Tongue (tissue), 2 donors: ENCODE results near the gene UAP1L1. TPM values are rescaled to one million over a fixed set of nuclear protein-coding genes. Genes with fewer than 3 reads are reported as not detected.
A peak's percentile ranks its signal among the peaks of the same experiment; 100 is the strongest.
"Not testable (repeated sequence)": the region's sequence is repeated elsewhere in the genome, so short reads cannot be mapped to it uniquely, and the experiment has no call there.

Experiments used
- DNase-seq: peaks from one replicate; pipeline ENCODE4 v3.0.0-alpha.2; 2015
- total RNA-seq: library from RNA; depleted of rRNA; stranded (reverse); fragments of >200 nt; gene quantifications from one replicate; pipeline ENCODE4 v1.2.3, GENCODE V29; 2014

The UAP1L1 gene
- total RNA-seq, 1 donor from 2014 or later, result 3.2 TPM

GRCh38 chr9:137056739-137057415 lies 20.4 kb upstream of the UAP1L1 start:
- peak; percentile 75 for DNase-seq

DNA sequence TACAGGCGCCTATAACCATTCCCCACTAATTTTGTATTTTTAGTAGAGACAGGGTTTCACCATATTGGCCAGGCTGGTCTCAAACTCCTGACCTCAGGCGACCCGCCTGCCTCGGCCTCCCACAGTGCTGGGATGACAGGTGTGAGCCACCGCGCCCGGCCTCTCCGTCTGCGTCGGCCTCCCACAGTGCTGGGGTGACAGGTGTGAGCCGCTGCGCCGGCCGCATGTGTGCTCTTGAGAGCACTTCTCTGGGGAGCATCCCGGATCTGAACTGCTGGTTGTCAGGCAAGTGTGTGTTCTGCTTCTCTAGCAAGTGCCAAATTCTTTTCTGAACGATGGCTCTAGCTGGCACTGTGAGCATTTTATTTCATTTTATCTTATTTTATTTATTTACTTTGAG lies 19.8 kb upstream of the UAP1L1 start:
- peak; percentile 71 for DNase-seq

DNA sequence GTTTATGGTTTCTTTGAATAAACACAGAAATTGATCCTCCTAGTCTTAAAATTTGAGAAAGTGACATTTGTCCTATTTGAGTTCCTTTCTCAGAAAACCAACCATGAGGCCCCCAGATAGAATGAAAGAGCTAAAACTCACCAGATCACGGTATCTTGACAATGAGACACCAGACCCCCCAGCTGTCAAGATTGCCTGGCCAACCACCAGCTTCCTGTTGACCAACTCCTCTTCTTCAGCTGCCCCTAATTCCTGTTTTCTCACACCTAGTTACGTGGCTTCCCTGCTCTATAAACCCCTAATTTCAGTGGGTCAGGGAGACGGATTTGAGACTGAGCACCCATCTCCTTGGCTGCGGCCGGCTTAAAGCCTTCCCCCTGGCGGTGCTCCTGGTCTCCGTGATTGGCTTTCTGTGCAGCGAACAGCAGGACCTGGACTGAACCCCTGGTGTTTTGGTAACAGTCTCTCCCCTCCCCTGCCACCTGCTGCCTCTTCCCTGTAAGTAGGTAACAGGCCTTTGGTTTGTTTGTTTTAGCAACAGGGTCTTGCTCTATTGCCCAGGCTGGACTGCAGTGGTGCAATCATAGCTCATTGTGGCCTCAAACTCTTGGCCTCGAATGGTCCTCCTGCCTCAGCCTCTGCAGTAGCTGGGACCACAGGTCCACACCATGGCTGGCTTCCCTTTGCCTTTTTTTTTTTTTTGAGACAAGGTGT lies 18.6 kb upstream of the UAP1L1 start:
- no peak for DNase-seq

GRCh38 chr9:137062384-137062783 lies 14.9 kb upstream of the UAP1L1 start:
- DNase-seq, result no peak

- DNase-seq, result not testable (repeated sequence)
Observed at GRCh38 chr9:137062798-137063197, 14.5 kb upstream of the UAP1L1 start.

DNA sequence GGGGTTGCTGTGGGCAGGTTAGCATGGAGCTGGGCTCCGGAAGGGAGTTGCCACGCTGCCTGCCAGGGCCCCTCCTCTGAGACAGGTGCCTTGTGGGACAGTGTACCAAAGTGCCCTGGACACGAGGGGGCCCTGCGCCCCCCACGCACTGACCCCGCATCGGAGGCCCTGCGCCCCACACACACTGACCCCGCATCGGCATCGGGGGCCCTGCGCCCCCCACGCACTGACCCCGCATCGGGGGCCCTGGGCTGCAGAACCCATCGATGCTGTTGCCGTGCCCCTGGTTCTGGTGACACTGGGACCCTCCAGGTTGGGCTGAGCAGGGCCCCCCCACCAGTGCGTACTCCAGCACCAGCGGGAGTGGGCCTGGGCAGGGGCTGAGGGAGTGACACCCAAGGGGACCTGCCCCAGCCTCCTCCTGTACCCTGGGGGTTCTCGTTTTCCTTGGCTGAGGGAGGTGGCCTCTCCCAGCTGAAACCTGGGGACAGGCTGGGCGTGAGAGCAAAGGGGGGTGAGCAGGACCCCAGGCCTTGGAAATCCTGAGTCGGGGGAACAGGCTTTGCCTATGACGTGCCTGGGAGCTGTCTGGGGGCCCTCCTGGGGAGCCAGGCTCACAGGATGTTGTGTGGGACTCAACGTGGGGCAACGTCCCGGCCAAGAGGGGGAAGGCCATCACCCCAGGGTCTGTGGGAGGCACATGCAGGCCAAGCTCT lies 13.8 kb upstream of the UAP1L1 start:
- no peak for DNase-seq

- DNase-seq, result peak; percentile 69
Observed at GRCh38 chr9:137064027-137064879, 13.1 kb upstream of the UAP1L1 start.

- DNase-seq, result no peak
Observed at GRCh38 chr9:137064880-137065164, 12.5 kb upstream of the UAP1L1 start.

DNA sequence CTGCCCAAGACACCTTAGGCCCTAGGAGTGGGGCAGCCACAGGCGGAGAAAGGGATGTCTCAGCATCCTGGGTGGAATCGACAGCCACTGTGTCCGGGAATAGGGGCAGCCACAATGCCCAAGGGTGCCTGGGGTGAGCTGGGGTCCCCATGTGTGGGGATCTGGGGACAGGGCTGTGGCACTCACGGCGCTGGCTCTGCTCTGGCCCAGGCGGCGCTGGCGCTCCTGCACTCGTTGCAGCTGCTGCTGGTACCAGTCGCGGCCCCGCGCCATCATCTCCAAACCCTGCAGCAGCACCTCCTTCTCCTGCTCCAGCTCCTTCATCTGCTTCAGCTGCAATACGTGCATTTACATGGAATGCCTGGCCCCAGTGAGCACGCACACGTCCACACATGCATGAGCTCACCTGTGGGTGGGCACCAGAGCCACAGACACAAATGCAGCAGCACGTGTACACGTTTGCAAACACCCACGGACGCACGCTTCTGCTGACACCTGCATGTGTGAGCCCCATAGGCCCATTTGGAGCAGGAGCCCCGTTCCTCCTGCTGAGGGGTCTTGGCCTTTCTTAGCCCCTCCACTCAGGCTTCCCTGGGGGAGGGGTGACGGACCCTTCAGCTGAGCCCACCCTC lies 11.9 kb upstream of the UAP1L1 start:
- no peak for DNase-seq

- no peak for DNase-seq
Observed at GRCh38 chr9:137066096-137066861, 11.0 kb upstream of the UAP1L1 start.

GRCh38 chr9:137067860-137068538 lies 9.3 kb upstream of the UAP1L1 start:
- DNase-seq, result peak; percentile 90

GRCh38 chr9:137068539-137069507 lies 8.5 kb upstream of the UAP1L1 start:
- no peak for DNase-seq

DNA sequence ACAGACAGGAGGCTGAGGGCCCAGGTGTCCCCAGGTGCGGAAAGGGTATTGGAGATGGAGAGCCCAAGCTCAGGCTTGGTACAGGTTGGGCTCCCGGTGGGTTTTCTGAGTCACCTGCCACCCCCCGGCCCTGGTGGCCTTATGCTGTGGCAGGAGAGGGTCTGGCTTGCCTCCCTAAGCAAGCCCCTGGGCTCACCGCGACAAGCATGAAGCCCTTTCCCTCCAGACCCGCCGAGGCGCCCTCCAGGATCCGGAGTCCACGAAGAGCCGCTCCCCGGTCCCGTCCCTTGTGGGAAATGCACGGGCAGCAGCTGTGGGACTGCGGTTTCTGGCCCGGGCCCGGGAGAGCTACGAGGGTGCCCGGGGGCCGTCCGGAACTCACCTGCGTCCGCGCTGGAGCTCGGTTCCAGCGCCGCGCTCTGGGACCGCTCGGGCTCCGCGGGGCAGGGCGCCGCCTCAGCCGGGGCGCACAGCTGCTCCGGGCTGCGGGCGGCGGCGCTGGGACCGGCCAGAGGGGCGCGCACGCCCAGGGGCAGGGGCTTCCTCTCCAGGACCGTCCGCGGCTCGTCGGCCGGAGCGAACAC lies 7.7 kb upstream of the UAP1L1 start:
- no peak for DNase-seq

GRCh38 chr9:137070201-137070905 lies 7.0 kb upstream of the UAP1L1 start, which contains the start of gene SAPCD2:
SAPCD2 (minus strand) TSS chr9:137070557; CDS start chr9:137070460, 97 bp downstream.
- DNase-seq, result peak; percentile 94

- DNase-seq, result peak; percentile 56
Observed at GRCh38 chr9:137070906-137071275, 6.4 kb upstream of the UAP1L1 start.

DNA sequence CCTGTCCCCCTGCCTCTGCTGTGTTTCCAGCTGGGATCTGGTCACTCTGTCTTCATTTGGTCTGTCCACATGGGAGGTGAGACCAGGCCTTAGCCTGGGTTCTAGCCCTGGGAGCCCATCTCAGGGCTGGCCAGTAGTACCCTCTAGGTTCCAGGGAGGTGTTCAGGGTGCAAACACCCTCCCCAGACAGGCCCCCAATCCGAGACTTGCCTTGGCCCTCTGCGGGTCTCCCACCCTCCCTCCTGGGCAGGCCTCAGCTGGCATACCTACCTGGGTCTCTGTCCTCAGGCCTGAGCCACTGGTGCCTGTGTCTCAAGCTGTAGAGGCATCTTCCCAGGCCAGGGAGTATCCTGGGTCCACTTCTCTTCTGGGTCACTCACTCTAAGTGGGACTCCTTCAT lies 6.0 kb upstream of the UAP1L1 start:
- no peak for DNase-seq

- no peak for DNase-seq
Observed at GRCh38 chr9:137073992-137074399, 3.3 kb upstream of the UAP1L1 start.

DNA sequence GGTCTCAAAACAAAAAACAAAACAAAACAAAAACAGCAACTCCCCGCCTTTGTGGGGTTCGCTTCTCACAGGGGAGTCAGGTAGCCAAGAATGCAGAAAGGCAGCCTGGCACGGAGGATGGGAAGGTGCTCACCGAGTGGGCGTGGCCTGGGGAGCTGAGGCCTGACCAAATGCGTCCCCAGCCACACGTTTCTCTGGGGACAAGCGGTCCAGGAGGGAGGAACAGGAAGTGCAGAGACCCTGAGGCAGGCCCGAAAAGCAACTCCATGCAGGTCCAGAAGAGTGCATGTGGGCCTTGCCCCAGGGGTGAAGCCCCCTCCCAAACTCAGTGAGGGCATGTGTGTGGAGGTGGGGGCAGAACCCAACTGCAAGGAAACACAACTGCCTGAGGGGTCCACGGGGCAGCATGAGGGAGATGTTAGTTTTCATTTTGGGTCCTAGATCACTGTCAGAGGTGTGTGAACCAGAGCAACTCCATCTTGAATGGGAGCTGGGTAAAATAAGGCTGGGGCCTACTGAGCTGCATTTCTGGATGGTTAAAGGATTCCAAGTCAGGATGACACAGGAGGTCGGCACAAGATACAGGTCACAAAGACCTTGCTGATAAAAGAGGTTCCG lies 2.6 kb upstream of the UAP1L1 start:
- no peak for DNase-seq
